HL-60 (cell line): ENCODE measurements around the gene AK5.

ENCODE experiments used
- DNase-seq, 2 experiments: peaks; one replicate each; pipeline ENCODE4 v3.0.0-alpha.2; 2010 to 2020; ENCODE audit warnings: low read depth in 1 of 2, low spot score in 1 of 2
- H3K27ac ChIP-seq: fragments of 250-450 bp; sonication (Bioruptor Pico); replicated peaks from 2 replicates; pipeline ENCODE4 v1.5.1; 2020; ENCODE audit warnings: mild to moderate bottlenecking, moderate library complexity
- H3K27me3 ChIP-seq: fragments of 250-450 bp; sonication (Bioruptor Pico); 2 replicates; pipeline ENCODE4 v1.5.1; 2021; ENCODE audit warnings: mild to moderate bottlenecking, moderate library complexity; ENCODE audit not compliant: insufficient read depth, poor library complexity, severe bottlenecking
- H3K4me3 ChIP-seq: replicated peaks from 2 replicates; pipeline ENCODE4 v1.5.1; 2011; ENCODE audit warnings: mild to moderate bottlenecking, control low read depth, low read length; ENCODE audit not compliant: insufficient read depth
- CTCF ChIP-seq: IDR thresholded peaks from one replicate; pipeline ENCODE4 v1.5.1; 2011; ENCODE audit warnings: low read length, control low read depth, inconsistent platforms; ENCODE audit not compliant: insufficient read depth
- GABPA ChIP-seq: IDR thresholded peaks from 2 replicates; pipeline ENCODE4 v1.6.1; 2012; ENCODE audit warnings: low read depth
- POLR2AphosphoS5 ChIP-seq: IDR thresholded peaks from 2 replicates; pipeline ENCODE4 v1.6.1; 2012; ENCODE audit warnings: low read depth
- REST ChIP-seq: IDR thresholded peaks from 2 replicates; pipeline ENCODE4 v1.6.1; 2012; ENCODE audit warnings: low read depth; ENCODE audit not compliant: insufficient replicate concordance
- SPI1 ChIP-seq: IDR thresholded peaks from 2 replicates; pipeline ENCODE4 v1.6.1; 2012; ENCODE audit warnings: low read depth, mild to moderate bottlenecking, borderline replicate concordance

The AK5 gene

GRCh38 chr1:77378723-77379535, 97.1 kb downstream of the AK5 start:
- Histone ChIP-seq H3K27ac (no peak overlapping the region), H3K4me3 (no peak overlapping the region), H3K27me3 (no peaks in the 10 kb centered on the region)
- no peak for DNase-seq
- TF ChIP-seq CTCF (no peak), REST (no peak), GABPA (no peak), POLR2AphosphoS5 (no peak), SPI1 (no peak)

- DNase-seq: no peak
- H3K4me3 ChIP-seq: no peak overlapping the region
These were observed 100.5 kb downstream of the AK5 start for GRCh38 chr1:77382366-77382765.

More at GRCh38 chr1:77382366-77382765, 100.5 kb downstream of the AK5 start:
- TF ChIP-seq CTCF (no peak), SPI1 (no peak), GABPA (no peak), REST (no peak), POLR2AphosphoS5 (no peak)
- Histone ChIP-seq H3K27ac (no peak overlapping the region), H3K27me3 (no peaks in the 10 kb centered on the region)
